Stimulated activated memory B cell treated with anti-CD40 and anti-IgM and Interleukin-4, amounts not matched to agents 10 μg/mL and 1 μg/mL and 100 μg/mL, for 72 hours (primary cell): ENCODE data around the gene COMMD10.

Experiments used
- ATAC-seq: fragments of 150-1000 bp; cut with Tn5 transposase; 2 replicates; pipeline ENCODE4 v1.10.0; 2021
- H3K27ac Mint-ChIP-seq: one replicate; pipeline ENCODE4 v1.8.0; 2022; ENCODE audit warnings: mild to moderate bottlenecking, mixed read lengths
- H3K27me3 Mint-ChIP-seq: one replicate; pipeline ENCODE4 v1.8.0; 2022; ENCODE audit warnings: mixed read lengths
- H3K36me3 Mint-ChIP-seq: one replicate; pipeline ENCODE4 v1.8.0; 2022; ENCODE audit warnings: mixed read lengths
- H3K4me1 Mint-ChIP-seq: one replicate; pipeline ENCODE4 v1.8.0; 2022; ENCODE audit warnings: mixed read lengths
- H3K4me3 Mint-ChIP-seq: one replicate; pipeline ENCODE4 v1.8.0; 2022; ENCODE audit warnings: mild to moderate bottlenecking, moderate library complexity, mixed read lengths
- H3K9me3 Mint-ChIP-seq: one replicate; pipeline ENCODE4 v1.8.0; 2022; ENCODE audit warnings: mixed read lengths

COMMD10 gene

DNA sequence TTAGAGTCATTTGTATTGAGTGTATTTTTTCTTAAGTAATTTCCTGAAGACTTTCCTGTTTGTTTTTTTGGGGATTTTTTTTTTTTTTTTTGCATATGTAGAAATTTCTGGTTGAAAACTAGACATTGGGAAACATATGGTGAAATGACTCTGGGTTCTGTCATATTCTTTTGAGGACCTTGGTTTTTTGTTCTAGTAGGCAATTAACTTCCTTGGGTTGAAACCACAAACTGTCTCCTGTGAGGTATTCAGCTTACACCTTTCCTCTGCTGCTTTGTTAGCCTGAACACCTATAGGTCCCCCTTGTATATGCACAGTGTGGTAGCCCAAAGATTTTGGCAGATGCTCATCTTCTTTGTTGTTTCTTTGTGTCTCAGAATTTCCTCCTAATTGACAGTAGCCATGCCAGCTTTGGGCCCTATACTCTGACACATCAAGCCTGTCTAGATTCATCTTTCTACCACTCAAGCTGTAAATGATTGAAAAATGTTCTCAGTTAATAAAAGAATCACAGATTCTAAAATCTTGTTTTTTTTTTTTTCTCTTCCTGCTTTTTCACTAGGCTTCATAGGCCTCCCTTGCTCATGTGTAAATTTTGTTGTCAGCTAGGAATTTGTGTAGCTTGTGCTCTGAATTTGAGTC is 140.6 kb downstream of the COMMD10 start:
- H3K4me3 Mint-ChIP-seq, result no peak overlapping the region
- H3K36me3 Mint-ChIP-seq, result peaks cover 64% of the 10 kb centered on the region
- H3K27ac Mint-ChIP-seq, result no peak overlapping the region
- ATAC-seq, result no peak
- H3K4me1 Mint-ChIP-seq, result peaks cover 14% of the 10 kb centered on the region
- H3K27me3 Mint-ChIP-seq, result no peaks in the 10 kb centered on the region
- peaks cover 5% of the 10 kb centered on the region for H3K9me3 Mint-ChIP-seq

DNA sequence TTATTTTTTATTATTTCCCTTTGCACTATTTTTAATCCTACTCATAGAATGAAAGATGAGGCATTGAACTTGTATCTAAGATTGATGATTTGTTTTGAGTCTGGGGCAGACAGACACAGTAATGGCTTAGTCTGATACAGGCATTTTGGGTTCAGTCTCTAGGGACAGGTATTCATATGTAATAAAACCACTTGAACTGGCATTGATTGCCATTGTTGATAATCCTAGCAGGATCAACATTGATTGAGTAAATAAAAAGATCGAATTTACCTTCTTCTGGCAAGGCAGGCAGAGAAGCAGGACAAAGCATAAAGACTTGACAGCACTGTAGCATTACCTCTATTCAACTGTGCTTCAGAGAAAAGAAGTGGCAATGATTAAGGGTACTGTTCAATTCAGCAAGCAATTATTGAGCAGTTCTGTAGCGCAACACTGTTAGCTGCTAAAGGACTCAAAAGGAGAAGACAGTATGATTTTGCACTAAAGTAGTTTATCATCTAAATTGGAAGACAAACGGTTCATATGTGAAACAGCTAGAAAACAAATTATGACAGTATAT is 144.4 kb downstream of the COMMD10 start:
- peaks cover 47% of the 10 kb centered on the region for H3K36me3 Mint-ChIP-seq
- H3K4me3 Mint-ChIP-seq, result no peak overlapping the region
- H3K9me3 Mint-ChIP-seq, result peaks cover 2% of the 10 kb centered on the region
- H3K27ac Mint-ChIP-seq, result no peak overlapping the region
- peaks cover 14% of the 10 kb centered on the region for H3K4me1 Mint-ChIP-seq
- no peak for ATAC-seq
- no peaks in the 10 kb centered on the region for H3K27me3 Mint-ChIP-seq

DNA sequence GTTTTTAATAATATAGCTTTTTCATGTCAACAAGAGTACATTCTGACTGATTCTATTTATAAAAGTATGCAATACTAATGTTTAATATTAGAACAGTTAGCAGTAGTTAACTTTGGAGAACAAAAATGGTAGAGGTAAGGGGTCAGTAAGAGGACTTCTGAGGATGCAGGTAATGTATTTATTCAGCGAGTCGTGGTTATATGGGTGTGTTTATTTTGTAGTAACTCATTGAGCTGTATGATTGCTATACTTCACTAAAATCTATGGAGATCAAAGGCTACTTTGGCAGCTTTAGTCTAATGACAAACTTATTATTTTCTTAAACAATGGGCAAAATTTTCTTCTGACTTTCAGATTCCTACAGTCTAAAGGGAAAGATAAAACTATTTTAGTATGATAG is 146.5 kb downstream of the COMMD10 start:
- no peaks in the 10 kb centered on the region for H3K9me3 Mint-ChIP-seq
- peaks cover under 1% of the 10 kb centered on the region for H3K4me1 Mint-ChIP-seq
- H3K4me3 Mint-ChIP-seq, result no peak overlapping the region
- no peak for ATAC-seq
- peaks cover 49% of the 10 kb centered on the region for H3K36me3 Mint-ChIP-seq
- H3K27me3 Mint-ChIP-seq, result no peaks in the 10 kb centered on the region
- no peak overlapping the region for H3K27ac Mint-ChIP-seq

DNA sequence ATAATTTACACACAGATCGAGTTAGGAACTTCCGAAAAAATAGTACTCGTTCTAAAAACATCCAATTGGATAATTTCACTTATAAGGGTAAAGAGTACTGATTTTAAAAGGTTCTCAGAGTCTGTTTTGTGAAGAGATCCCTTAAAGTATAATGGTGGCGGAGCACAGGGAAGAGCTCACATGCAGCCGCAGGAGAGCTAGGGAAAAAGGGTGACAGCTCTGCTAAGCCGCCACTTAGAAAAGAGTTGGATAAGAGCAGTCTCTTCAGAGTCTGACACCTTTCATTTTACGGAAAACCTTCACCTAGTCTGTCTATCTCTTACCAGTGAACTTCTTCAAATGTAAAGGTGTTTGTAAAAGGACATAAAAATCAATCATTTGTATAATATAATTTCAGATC is 149.9 kb downstream of the COMMD10 start:
- Mint-ChIP-seq H3K27ac (no peak overlapping the region), H3K9me3 (no peaks in the 10 kb centered on the region), H3K27me3 (no peaks in the 10 kb centered on the region), H3K36me3 (peaks cover 43% of the 10 kb centered on the region), H3K4me1 (no peaks in the 10 kb centered on the region), H3K4me3 (no peak overlapping the region)
- ATAC-seq, result no peak

DNA sequence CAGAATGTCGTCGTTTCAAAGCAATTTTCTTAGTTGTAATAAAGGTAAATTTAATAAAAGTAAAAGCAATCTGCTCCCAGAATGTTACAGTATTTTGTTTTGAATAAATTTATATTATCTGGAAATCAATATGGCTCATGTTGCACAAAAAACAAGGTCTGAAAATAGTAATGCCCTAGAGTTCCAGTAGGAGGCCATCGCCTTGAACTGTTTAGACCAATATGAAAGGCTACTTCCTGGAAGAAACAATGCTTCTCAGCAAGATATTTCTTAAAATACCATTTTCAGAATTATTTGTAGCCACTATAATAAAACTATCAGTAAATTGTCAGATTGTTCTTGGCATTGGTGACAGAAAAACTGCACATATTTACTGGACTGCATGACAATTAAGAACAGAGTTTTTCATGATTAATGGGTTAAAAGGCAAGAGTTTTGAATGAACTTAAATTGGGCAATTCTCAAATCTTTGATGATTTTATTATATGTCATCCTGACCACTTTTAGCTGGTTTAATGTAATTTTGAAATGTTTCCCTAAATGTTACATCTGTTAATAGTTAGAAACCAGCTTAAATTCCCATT is 153.2 kb downstream of the COMMD10 start:
- Mint-ChIP-seq H3K4me3 (no peak overlapping the region), H3K9me3 (peaks cover 4% of the 10 kb centered on the region), H3K27me3 (no peaks in the 10 kb centered on the region), H3K4me1 (no peaks in the 10 kb centered on the region), H3K36me3 (peaks cover 58% of the 10 kb centered on the region), H3K27ac (no peak overlapping the region)
- no peak for ATAC-seq

DNA sequence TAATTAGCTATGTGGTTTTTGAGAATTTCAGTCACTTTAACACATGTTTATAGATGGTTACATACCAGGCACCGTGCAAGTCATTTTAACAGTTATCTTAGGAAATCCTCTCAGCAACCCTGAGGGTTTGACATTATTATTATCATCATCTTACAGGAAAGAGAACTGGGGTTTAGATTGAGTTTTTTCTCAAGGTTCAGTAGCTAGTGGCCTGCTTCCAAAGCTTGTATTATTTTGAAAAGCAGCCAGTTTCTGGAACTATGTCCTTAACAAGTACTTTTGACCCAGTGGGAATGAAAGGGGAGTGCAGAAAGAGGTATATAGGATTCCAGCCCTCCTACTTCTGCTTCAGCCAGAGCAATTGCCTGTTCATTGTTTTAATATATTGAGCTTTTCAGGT is 157.5 kb downstream of the COMMD10 start:
- H3K4me3 Mint-ChIP-seq, result no peak overlapping the region
- peaks cover 14% of the 10 kb centered on the region for H3K9me3 Mint-ChIP-seq
- H3K27me3 Mint-ChIP-seq, result no peaks in the 10 kb centered on the region
- peaks cover 51% of the 10 kb centered on the region for H3K36me3 Mint-ChIP-seq
- H3K27ac Mint-ChIP-seq, result no peak overlapping the region
- no peak for ATAC-seq
- H3K4me1 Mint-ChIP-seq, result no peaks in the 10 kb centered on the region

DNA sequence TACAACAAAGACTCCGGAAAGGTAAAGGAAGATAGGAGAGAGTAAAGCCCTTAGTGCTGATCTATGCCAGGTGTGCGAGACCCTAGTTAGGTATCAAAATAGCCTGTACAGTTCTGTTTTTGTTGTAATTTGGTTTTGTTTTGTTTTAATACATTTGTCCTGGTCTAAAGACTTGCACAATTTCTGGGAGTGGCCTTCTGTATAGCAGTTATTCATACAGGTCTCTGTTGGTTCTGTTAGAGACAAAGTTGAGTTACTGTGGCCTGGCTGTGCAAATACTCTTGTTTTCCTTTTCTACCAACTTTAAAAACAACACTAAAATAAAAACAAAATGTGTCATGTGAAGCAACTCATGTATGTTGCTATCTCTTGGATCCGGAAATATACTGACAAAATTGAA is 163.6 kb downstream of the COMMD10 start:
- no peaks in the 10 kb centered on the region for H3K27me3 Mint-ChIP-seq
- H3K9me3 Mint-ChIP-seq, result peaks cover 10% of the 10 kb centered on the region
- H3K4me1 Mint-ChIP-seq, result no peaks in the 10 kb centered on the region
- no peak overlapping the region for H3K27ac Mint-ChIP-seq
- no peak overlapping the region for H3K4me3 Mint-ChIP-seq
- peaks cover 37% of the 10 kb centered on the region for H3K36me3 Mint-ChIP-seq
- ATAC-seq, result no peak

DNA sequence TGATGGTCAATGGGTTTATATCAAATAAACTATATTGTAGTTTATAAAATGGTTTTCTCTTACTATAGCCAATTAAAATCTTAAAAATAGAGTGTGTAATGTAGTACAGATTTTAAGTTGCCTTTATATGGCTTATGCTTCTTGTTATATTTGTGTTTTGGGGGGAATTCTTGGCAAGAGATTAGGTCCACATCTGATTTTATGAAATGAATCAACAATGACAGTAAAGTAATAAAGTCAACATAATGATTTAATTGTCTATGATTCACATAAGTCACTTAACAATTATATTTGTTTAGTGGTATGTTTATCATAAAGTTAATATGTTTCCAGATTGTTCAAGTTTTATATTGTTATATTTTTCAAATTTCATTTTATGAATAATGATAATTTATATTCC is 164.8 kb downstream of the COMMD10 start:
- no peaks in the 10 kb centered on the region for H3K27me3 Mint-ChIP-seq
- no peak for ATAC-seq
- H3K36me3 Mint-ChIP-seq, result peaks cover 43% of the 10 kb centered on the region
- no peaks in the 10 kb centered on the region for H3K4me1 Mint-ChIP-seq
- no peak overlapping the region for H3K27ac Mint-ChIP-seq
- H3K9me3 Mint-ChIP-seq, result peaks cover 11% of the 10 kb centered on the region
- H3K4me3 Mint-ChIP-seq, result no peak overlapping the region

DNA sequence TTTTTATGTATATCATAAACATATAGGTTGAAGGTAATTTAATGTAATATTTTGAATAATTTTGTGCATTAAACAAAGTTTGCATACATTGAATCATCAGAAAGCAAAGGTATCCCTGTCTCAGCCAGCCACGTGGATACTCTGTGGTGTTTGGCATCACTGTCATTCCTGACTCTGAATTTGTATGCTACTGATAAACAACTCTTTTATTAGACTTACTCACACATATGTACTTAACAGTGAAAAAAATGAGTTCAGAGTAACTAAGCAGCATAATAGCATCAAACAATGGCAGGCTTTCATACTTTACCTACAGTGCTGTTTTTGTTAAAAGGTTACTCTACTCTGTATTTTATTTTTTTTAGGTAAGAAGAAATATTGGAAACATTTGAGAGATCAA is 171.9 kb downstream of the COMMD10 start:
- peaks cover 7% of the 10 kb centered on the region for H3K9me3 Mint-ChIP-seq
- H3K4me3 Mint-ChIP-seq, result no peak overlapping the region
- H3K36me3 Mint-ChIP-seq, result peaks cover 55% of the 10 kb centered on the region
- no peaks in the 10 kb centered on the region for H3K4me1 Mint-ChIP-seq
- no peak overlapping the region for H3K27ac Mint-ChIP-seq
- ATAC-seq, result no peak
- H3K27me3 Mint-ChIP-seq, result no peaks in the 10 kb centered on the region

DNA sequence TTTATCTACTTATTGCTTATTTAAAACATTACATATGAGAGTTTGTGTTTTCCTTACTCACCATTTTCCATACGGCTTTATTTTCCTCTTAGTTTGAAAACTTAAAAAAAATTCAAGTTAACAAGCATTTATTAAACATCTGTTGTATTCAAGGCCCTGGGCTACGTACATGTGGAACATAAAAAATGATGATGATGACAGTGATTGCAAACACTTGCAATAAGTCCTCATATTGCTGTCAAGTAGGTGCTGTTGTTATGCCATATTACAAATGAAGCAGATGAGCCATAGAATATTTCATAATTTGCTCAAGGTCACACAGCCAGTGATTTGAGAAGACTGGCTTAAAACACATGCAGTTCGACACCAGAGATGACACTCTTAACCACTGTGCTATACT is 180.6 kb downstream of the COMMD10 start:
- Mint-ChIP-seq H3K9me3 (no peaks in the 10 kb centered on the region), H3K4me3 (no peak overlapping the region), H3K27me3 (no peaks in the 10 kb centered on the region), H3K27ac (no peak overlapping the region), H3K36me3 (peaks cover 62% of the 10 kb centered on the region), H3K4me1 (no peaks in the 10 kb centered on the region)
- no peak for ATAC-seq

DNA sequence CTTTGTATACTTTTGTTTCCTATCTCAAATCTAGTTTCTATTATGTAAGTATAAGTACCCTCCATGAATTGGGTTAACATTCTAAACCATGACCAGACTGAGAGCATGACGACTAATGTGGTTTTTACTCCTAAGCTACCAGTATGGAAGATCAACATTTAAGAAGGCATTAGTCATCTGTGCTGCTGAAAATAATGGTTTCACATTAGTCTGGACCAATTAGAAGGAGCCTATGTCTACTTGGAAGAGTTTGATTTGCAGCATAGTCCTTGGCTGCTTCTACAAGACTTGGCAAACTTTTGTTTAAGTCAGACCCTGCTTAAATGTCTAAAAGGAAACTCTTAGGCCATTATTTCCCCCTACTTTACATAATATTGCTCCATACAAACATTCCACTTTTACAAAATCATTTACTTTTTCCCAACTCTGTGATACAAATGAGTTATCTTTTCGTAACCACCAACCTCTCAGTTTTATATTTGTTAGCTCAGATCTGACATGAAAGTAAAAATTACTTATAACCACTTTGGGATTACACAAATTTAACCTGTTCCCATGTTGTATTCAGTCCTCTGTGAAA is 186.7 kb downstream of the COMMD10 start:
- no peaks in the 10 kb centered on the region for H3K27me3 Mint-ChIP-seq
- no peak for ATAC-seq
- H3K9me3 Mint-ChIP-seq, result peaks cover 10% of the 10 kb centered on the region
- no peak overlapping the region for H3K4me3 Mint-ChIP-seq
- H3K36me3 Mint-ChIP-seq, result peaks cover 59% of the 10 kb centered on the region
- H3K4me1 Mint-ChIP-seq, result no peaks in the 10 kb centered on the region
- H3K27ac Mint-ChIP-seq, result no peak overlapping the region

DNA sequence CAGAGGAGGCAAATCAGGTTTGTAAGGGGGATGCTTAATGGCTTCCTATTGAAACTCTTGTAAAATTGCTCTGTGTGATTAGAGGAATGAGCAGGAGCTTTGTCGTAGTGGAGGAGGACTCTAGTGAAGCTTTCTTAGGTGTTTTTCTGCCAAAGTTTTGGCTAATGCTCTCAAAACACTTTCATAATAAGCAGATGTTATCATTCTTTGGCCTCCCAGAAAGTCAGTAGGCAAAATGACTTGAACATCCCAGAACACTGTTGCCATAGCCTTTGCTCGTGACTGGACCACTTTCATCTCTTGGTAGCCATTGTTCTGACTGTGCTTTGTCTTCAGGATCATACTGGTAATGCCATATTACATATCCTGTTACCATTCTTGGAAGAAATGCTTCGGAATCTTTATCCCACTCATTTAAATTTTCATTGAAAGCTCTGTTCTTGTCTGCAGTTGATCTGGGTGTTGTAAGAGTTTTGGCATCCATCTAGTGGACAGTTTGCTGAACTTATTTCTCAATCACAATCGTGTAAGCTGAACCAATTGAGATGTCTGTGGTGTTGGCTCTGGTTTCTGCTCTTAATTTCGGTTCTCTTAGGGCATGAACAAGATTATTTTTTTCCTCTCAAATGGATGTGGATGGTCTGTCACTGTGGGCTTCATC is 187.6 kb downstream of the COMMD10 start:
- peaks cover 10% of the 10 kb centered on the region for H3K9me3 Mint-ChIP-seq
- H3K4me1 Mint-ChIP-seq, result no peaks in the 10 kb centered on the region
- no peak for ATAC-seq
- no peak overlapping the region for H3K27ac Mint-ChIP-seq
- H3K4me3 Mint-ChIP-seq, result no peak overlapping the region
- no peaks in the 10 kb centered on the region for H3K27me3 Mint-ChIP-seq
- peaks cover 57% of the 10 kb centered on the region for H3K36me3 Mint-ChIP-seq

DNA sequence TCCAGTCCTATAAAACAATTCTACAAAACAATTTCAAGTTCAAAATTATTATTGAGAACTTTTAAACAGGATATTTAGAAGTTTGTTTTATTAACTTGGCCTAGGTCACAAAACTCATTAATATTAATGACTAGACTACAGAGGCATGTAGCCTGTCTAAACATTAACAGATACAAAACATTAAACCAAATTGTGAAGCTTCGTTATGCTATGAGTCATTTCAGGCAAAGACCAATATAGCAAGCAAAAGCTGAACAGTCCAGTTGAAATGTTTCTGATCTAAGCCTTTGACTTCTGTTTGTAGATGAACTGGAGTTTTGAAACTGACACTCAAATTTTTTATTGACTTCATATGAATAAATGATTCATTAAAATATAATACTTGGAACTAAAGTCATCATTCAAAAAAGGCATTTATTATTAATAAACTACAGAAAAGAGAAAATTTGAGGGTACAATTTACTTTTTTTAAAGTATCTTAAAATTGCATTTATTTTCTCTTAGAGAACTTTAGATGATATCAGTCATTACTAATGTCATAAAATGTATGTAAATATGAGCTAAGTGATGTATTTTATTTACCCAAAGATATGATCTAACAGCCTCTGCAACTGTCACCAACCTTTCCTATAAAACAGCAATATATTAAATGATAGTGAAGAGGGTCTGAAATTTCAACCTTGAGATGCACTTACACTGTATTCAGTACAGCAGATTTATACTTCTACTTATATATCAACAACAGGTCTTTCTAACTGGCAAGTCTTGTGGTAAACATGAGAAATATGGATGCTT is 188.8 kb downstream of the COMMD10 start:
- no peak for ATAC-seq
- H3K4me3 Mint-ChIP-seq, result no peak overlapping the region
- H3K9me3 Mint-ChIP-seq, result peaks cover 10% of the 10 kb centered on the region
- peaks cover 62% of the 10 kb centered on the region for H3K36me3 Mint-ChIP-seq
- H3K4me1 Mint-ChIP-seq, result no peaks in the 10 kb centered on the region
- H3K27ac Mint-ChIP-seq, result no peak overlapping the region
- no peaks in the 10 kb centered on the region for H3K27me3 Mint-ChIP-seq

DNA sequence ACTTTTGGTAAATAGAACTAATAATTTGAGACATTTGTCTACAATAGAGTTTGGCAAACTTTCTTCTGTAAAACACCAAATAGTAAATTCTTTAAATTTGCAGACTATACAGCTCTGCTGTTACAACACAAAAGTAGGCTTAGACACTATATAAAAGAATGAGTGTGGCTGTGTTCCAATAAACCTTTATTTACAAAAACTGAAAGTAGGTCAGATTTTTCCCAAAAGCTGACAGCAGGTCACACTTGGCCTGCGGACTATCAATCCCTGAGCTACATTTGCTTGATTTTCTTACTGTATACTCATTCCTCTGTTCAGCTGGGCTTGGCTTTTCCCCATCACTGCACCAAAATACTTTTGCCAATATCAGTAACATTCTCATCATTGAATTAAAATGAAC is 189.4 kb downstream of the COMMD10 start:
- Mint-ChIP-seq H3K36me3 (peaks cover 67% of the 10 kb centered on the region), H3K4me3 (no peak overlapping the region), H3K27me3 (no peaks in the 10 kb centered on the region), H3K27ac (no peak overlapping the region), H3K9me3 (peaks cover 13% of the 10 kb centered on the region), H3K4me1 (no peaks in the 10 kb centered on the region)
- no peak for ATAC-seq

DNA sequence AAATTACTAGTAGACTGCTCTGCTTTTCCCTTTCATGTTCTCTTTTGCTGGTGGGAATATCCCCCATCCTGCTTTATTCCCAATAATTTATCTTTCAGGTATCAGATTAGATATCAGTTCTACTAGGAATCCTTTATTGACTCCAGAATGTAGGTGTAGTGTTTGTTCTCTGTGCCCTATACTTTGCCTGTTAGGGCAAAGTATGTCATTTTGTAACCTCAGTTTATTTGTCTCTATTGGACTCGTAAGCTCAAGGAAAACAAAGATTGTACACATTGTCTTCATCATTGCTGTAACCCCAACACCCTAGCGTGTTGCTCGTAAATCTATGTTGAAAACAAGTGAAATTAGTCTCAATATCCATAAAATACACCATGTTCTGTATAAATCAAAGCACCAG is 190.5 kb downstream of the COMMD10 start:
- Mint-ChIP-seq H3K4me1 (no peaks in the 10 kb centered on the region), H3K9me3 (peaks cover 13% of the 10 kb centered on the region), H3K27me3 (no peaks in the 10 kb centered on the region), H3K27ac (no peak overlapping the region), H3K36me3 (peaks cover 59% of the 10 kb centered on the region), H3K4me3 (no peak overlapping the region)
- ATAC-seq, result no peak
